ENCODE measurements around the gene TTC3.

Gene TTC3

GRCh38 chr21:37231249-37231645 lies 158.2 kb downstream of the TTC3 start:
- no peaks in the 10 kb centered on the region for H3K27me3 ChIP-seq (replicated peaks)
- peaks cover 44% of the 10 kb centered on the region for H3K36me3 ChIP-seq (replicated peaks)
- no peak overlapping the region for H3K4me3 ChIP-seq (ENCODE audit: low read depth, low read length)
- no peak overlapping the region for H3K27ac ChIP-seq
- no peak for DNase-seq
- in situ Hi-C loops (cut with HindIII; ENCODE audit: low pct_ligation_motif_present, low sequenced_read_pairs): no loop called here
- no peak for TF ChIP-seq CTCF (IDR thresholded peaks at IDR 0.05; ENCODE audit: low read depth, low read length, missing control alignments)

- in situ Hi-C loops (cut with HindIII; ENCODE audit: low pct_ligation_motif_present, low sequenced_read_pairs): no loop called here
- Histone ChIP-seq H3K4me3 (ENCODE audit: low read depth, low read length) (no peak overlapping the region), H3K36me3 (replicated peaks) (peaks cover 42% of the 10 kb centered on the region), H3K27ac (no peak overlapping the region), H3K27me3 (replicated peaks) (no peaks in the 10 kb centered on the region)
- no peak for TF ChIP-seq CTCF (IDR thresholded peaks at IDR 0.05; ENCODE audit: low read depth, low read length, missing control alignments)
- DNase-seq: no peak
Observed at GRCh38 chr21:37231671-37232070, 158.6 kb downstream of the TTC3 start.

- H3K27ac ChIP-seq: no peak overlapping the region
- no peaks in the 10 kb centered on the region for H3K27me3 ChIP-seq (replicated peaks)
- no peak for DNase-seq
- H3K36me3 ChIP-seq (replicated peaks): peaks cover 42% of the 10 kb centered on the region
- no peak for TF ChIP-seq CTCF (IDR thresholded peaks at IDR 0.05; ENCODE audit: low read depth, low read length, missing control alignments)
- in situ Hi-C loops (cut with HindIII; ENCODE audit: low pct_ligation_motif_present, low sequenced_read_pairs): no loop called here
- no peak overlapping the region for H3K4me3 ChIP-seq (ENCODE audit: low read depth, low read length)
Observed at GRCh38 chr21:37232274-37233018, 159.4 kb downstream of the TTC3 start.

- DNase-seq: no peak
- in situ Hi-C loops (cut with HindIII; ENCODE audit: low pct_ligation_motif_present, low sequenced_read_pairs): no loop called here
- H3K27ac ChIP-seq: no peak overlapping the region
- no peaks in the 10 kb centered on the region for H3K27me3 ChIP-seq (replicated peaks)
- H3K36me3 ChIP-seq (replicated peaks): peaks cover 46% of the 10 kb centered on the region
- no peak overlapping the region for H3K4me3 ChIP-seq (ENCODE audit: low read depth, low read length)
- no peak for TF ChIP-seq CTCF (IDR thresholded peaks at IDR 0.05; ENCODE audit: low read depth, low read length, missing control alignments)
Observed at GRCh38 chr21:37233551-37234146, 160.6 kb downstream of the TTC3 start.

- in situ Hi-C loops (cut with HindIII; ENCODE audit: low pct_ligation_motif_present, low sequenced_read_pairs): no loop called here
- no peak for DNase-seq
- TF ChIP-seq CTCF (IDR thresholded peaks at IDR 0.05; ENCODE audit: low read depth, low read length, missing control alignments): no peak
- Histone ChIP-seq H3K27me3 (replicated peaks) (no peaks in the 10 kb centered on the region), H3K36me3 (replicated peaks) (peaks cover 46% of the 10 kb centered on the region), H3K27ac (no peak overlapping the region), H3K4me3 (ENCODE audit: low read depth, low read length) (no peak overlapping the region)
Observed at GRCh38 chr21:37237346-37237745, 164.3 kb downstream of the TTC3 start.

Data from brain microvascular endothelial cell (primary cell).